NB4 (cell line): ENCODE measurements around the gene ZGRF1.

Source experiments
- POLR2A ChIP-seq: IDR thresholded peaks from 2 replicates; pipeline ENCODE4 v1.6.1; 2011; ENCODE audit warnings: mild to moderate bottlenecking; ENCODE audit not compliant: insufficient read length; ENCODE audit errors: extremely low read depth
- TF ChIP-seq, protein P1 (sequence below): IDR thresholded peaks from one replicate; pipeline ENCODE4 v1.5.1; 2012; ENCODE audit warnings: low read depth, low read length
- TF ChIP-seq, protein P2 (sequence below): IDR thresholded peaks from 2 replicates; pipeline ENCODE4 v1.6.1; 2011; ENCODE audit warnings: low read depth, low read length

DNA sequence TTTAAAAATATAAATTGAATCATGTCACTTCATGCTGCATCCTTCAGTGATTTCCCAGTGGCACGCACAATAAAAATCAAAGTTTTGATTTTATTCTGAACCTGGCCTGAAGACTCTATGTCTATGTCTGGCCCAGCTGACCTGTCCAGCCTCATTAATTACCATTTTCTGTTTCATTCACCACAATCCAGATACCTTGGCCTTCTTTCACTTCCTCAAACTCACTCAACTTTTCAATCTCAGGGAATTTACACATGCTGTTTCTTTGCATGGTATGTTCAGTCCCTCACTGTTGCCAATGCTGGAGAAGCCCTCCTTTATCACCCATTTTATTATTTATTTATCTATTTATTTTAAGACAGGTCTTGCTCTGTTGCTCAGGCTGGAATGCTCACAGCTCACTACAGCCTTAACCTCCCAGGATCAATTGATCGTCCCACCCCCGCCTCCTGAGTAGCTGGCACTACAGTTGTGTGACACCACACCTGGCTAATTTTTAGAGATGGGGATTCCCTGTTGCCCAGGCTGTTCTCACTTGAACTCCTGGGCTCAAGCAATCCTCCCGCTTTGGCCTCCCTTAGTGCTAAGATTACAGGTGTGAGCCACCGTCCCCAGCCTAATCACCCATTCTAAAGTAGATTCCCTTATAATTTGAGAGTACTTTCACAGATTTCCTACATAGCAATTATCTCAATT lies 43.1 kb downstream of the ZGRF1 start:
- TF ChIP-seq, protein P1, sequence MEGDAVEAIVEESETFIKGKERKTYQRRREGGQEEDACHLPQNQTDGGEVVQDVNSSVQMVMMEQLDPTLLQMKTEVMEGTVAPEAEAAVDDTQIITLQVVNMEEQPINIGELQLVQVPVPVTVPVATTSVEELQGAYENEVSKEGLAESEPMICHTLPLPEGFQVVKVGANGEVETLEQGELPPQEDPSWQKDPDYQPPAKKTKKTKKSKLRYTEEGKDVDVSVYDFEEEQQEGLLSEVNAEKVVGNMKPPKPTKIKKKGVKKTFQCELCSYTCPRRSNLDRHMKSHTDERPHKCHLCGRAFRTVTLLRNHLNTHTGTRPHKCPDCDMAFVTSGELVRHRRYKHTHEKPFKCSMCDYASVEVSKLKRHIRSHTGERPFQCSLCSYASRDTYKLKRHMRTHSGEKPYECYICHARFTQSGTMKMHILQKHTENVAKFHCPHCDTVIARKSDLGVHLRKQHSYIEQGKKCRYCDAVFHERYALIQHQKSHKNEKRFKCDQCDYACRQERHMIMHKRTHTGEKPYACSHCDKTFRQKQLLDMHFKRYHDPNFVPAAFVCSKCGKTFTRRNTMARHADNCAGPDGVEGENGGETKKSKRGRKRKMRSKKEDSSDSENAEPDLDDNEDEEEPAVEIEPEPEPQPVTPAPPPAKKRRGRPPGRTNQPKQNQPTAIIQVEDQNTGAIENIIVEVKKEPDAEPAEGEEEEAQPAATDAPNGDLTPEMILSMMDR = no peak
- TF ChIP-seq POLR2A = no peak
- TF ChIP-seq, protein P2, sequence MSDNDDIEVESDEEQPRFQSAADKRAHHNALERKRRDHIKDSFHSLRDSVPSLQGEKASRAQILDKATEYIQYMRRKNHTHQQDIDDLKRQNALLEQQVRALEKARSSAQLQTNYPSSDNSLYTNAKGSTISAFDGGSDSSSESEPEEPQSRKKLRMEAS = no peak
